NB4 (cell line): Measurements from ENCODE around the gene LAMA5.

ENCODE experiments used
- DNase-seq: peaks from one replicate; pipeline ENCODE4 v3.0.0; 2010; ENCODE audit warnings: low read depth
- H3K4me3 ChIP-seq: one replicate; pipeline ENCODE4 v1.5.1; 2011; ENCODE audit warnings: mild to moderate bottlenecking, low read depth, low read length, moderate library complexity
- MYC ChIP-seq: IDR thresholded peaks from 2 replicates; pipeline ENCODE4 v1.6.1; 2011; ENCODE audit warnings: low read depth, low read length
- POLR2A ChIP-seq: IDR thresholded peaks from 2 replicates; pipeline ENCODE4 v1.6.1; 2011; ENCODE audit warnings: mild to moderate bottlenecking; ENCODE audit not compliant: insufficient read length; ENCODE audit errors: extremely low read depth
- TF ChIP-seq, protein P1 (sequence below): IDR thresholded peaks from one replicate; pipeline ENCODE4 v1.5.1; 2012; ENCODE audit warnings: low read depth, low read length
- TF ChIP-seq, protein P2 (sequence below): IDR thresholded peaks from 2 replicates; pipeline ENCODE4 v1.6.1; 2011; ENCODE audit warnings: low read depth, low read length

LAMA5 gene

DNA sequence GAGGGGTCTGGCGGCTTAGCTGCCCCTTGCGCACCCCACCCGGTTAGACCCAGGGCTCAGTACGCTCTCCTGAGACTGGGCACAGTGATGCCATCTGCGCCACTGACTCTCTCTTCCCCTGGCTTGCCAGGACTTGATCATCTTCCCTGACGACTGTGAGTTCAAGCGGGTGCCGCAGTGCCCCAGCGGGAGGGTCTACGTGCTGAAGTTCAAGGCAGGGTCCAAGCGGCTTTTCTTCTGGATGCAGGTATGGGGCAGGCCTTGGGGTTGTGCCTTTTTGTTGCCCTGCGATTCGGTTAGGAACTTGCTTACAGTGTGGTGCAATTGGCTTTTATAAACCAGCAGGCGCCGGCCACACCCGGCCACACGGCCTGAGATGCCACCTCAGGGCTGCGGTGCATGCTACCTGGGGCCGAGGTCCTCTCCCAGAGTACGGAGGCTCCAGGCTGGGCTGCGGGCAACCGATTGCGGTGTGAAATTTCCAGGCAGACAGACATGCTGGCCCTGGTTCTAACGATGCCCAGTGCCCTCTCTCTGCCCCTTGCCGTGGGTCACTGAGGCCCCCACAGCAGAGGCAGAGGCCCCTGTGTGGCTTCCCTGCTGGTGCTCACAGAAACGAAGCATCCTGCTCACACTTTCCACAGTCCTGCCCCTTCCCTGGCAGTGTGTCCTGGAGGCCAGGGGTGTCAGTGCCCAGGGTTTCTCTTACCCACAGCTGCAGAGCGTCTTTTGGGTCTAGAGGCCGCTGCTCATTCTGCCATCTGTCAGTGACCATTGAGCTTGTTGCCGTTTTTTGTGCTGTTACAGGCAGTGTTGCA is 62.6 kb downstream of the LAMA5 start:
- TF ChIP-seq, protein P1, sequence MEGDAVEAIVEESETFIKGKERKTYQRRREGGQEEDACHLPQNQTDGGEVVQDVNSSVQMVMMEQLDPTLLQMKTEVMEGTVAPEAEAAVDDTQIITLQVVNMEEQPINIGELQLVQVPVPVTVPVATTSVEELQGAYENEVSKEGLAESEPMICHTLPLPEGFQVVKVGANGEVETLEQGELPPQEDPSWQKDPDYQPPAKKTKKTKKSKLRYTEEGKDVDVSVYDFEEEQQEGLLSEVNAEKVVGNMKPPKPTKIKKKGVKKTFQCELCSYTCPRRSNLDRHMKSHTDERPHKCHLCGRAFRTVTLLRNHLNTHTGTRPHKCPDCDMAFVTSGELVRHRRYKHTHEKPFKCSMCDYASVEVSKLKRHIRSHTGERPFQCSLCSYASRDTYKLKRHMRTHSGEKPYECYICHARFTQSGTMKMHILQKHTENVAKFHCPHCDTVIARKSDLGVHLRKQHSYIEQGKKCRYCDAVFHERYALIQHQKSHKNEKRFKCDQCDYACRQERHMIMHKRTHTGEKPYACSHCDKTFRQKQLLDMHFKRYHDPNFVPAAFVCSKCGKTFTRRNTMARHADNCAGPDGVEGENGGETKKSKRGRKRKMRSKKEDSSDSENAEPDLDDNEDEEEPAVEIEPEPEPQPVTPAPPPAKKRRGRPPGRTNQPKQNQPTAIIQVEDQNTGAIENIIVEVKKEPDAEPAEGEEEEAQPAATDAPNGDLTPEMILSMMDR, result no peak
- TF ChIP-seq POLR2A (no peak), MYC (no peak)
- TF ChIP-seq, protein P2, sequence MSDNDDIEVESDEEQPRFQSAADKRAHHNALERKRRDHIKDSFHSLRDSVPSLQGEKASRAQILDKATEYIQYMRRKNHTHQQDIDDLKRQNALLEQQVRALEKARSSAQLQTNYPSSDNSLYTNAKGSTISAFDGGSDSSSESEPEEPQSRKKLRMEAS, result no peak
- peak overlapping the region; percentile 96 for H3K4me3 ChIP-seq
- no peak for DNase-seq

DNA sequence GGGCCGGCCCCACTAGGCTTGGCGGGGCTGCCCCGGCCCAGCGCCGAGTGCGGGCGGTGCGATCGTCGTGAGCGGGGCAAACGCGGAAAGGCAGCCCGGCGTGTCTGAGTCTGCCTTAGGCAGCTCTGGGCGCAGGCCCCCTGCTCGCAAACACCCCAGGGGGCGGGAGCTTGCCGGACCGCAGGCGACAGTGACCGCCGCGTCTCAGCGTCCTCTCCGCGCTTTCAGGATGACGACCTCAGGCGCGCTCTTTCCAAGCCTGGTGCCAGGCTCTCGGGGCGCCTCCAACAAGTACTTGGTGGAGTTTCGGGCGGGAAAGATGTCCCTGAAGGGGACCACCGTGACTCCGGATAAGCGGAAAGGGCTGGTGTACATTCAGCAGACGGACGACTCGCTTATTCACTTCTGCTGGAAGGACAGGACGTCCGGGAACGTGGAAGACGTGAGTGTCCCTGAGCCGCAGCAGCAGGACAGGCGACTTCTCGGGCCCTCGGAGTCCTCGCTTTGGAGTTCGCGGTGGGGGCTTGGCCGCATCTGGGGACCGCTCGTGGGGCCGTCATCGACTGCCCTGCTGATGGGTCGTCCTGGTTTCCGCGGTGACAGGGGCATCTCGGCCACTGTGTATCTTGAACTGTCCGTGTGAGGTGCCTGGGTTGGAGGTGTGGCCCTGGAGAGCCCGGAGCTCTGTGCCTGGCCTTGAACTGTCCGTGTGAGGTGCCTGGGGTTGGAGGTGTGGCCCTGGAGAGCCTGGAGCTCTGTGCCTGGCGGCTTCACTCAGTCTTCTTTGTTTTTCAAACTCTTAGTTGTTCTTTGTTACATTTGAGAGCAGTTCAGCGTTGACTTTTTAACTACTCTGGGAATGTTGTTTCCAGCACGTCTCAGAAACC is 63.5 kb downstream of the LAMA5 start:
- DNase-seq, result peak; percentile 60
- peak overlapping the region; percentile 96 for H3K4me3 ChIP-seq

DNA sequence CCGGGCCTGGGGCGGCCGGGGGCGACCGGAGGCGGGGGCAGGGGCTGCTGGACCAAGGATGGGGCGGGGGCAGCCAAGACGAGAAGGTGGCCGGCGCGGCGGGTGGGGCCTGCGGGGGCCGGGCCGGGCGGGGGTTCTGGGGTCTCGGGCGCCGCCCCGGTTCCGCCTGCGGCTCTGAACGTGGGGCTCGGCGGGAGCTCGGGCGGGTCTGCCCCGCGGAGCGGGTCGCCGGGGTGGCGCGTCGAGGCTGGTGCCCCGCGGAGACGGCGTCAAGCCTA is 64.1 kb downstream of the LAMA5 start:
- TF ChIP-seq MYC, result no peak
- TF ChIP-seq, protein P1, result no peak
- TF ChIP-seq, protein P2, result no peak
- no peak for TF ChIP-seq POLR2A
- no peak for DNase-seq

More for the DNA sequence above, 63.5 kb downstream of the LAMA5 start:
- TF ChIP-seq MYC, result no peak
- no peak for TF ChIP-seq POLR2A
- TF ChIP-seq, protein P1, result no peak
- TF ChIP-seq, protein P2, result no peak

DNA sequence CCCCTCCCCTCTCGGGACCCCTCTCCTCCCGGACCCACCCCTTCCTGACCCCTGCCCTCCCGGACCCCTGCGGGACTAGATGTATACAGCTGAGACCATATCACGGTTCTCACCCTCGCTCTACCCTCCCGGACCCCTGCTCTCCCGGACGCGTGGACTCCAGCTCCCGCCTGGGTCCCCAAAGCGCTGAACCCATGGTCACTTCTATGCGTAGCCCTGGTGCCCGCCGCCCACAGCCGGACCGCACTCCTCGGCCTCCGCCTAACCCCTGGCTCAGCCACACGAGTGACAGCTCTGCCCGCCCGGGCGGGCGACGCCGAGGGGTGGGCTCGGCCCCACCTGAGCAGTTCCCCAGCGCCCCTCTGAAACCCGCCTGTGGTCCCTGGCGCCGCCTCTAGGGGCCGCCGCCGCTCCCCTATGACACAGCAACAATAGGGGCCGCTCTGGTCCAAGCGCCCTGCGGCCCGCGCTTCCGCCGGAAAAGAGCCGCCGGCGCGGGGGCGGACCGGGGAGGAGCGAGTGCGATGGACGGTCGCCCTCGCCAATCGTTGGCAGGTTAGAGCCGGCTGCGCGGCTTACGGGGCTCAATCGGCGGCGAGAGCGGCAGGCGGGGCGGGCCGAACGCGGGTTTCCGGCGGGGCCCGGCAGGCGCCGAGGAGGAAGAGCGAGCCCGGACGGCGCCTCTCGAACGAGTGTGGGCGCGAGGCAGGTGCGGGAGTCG is 64.6 kb downstream of the LAMA5 start, which contains the start of gene ADRM1:
Gene ADRM1 (plus strand): TSS at position 657 of the 721 bp plus-strand sequence. CDS start 572 bp downstream, outside the sequence.
- peak within 1 kb of the TSS; percentile 96 for H3K4me3 ChIP-seq
- TF ChIP-seq, protein P2, result no peak; the same call in 1 of the 2 replicates
- TF ChIP-seq, protein P1, result peak; percentile 85
- TF ChIP-seq POLR2A (peak; percentile 78), MYC (peak; percentile 63; the same call in 1 of the 2 replicates)
- DNase-seq, result peak; percentile 99

More for the DNA sequence above, 64.1 kb downstream of the LAMA5 start:
- peak overlapping the region; percentile 96 for H3K4me3 ChIP-seq

DNA sequence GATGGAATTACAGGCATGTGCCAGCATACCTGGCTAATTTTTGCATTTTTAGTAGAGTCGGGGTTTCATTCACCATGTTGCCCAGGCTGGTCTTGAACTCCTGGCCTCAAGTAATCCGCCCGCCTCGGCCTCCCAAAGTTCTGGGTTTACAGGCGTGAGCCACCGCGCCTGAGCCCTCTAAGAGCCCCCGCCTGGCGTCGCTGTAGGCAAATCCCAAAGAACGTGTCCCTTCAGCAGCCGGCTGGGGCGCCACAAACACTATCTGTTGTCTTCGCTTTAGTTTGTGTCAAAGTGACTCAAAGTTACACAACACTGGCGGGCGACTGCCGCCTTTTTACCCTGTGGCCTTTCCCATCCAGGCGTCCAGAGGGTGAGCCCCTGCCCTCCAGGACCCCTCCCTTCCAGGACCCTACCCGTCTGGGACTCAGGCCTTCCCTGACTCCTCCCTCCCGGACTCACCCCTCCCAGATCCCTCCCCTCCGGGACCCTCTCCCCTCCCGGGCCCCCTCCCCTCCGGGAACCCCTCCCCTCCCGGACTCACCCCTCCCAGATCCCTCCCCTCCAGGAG is 65.3 kb downstream of the LAMA5 start:
- TF ChIP-seq, protein P1, result peak; percentile 92
- TF ChIP-seq, protein P2, result peak; percentile 63; the same call in 1 of the 2 replicates
- TF ChIP-seq MYC (peak; percentile 75), POLR2A (peak; percentile 21)
- DNase-seq, result peak; percentile 98
- peak overlapping the region; percentile 62 for H3K4me3 ChIP-seq
